ENCODE data around the gene KLHL26. TPM values are rescaled to one million over a fixed set of nuclear protein-coding genes. Genes with fewer than 3 reads are reported as not detected.

The KLHL26 gene
- polyA plus RNA-seq, 1 donor (not counting 4 experiments of a cell fraction or from before 2014, with no cell fraction given) = 0.68 TPM

DNA sequence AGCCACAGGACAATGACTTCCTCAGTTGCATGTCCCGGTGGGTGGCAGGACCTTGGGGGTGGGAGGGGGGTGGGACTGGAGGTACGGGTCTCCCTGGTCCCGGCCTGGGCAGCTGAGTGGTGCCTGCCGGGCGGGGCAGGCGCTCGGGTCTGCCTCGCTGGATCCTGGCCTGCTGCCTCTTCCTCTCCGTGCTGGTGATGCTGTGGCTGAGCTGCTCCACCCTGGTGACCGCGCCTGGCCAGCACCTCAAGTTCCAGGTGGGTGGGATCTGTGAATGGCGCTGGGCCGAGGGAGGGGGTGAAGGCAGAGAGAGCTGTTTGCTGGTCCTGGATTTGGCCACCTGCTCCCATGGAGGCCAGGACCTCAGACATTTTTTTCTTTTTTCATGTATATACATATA lies 18.6 kb upstream of the KLHL26 start:
- Histone ChIP-seq H3K27me3 (ENCODE audit: control insufficient read depth, extremely low read depth, insufficient read depth, low read length) (peaks cover 15% of the 10 kb centered on the region), H3K9ac (ENCODE audit: control insufficient read depth, extremely low read depth, insufficient read depth, low read length) (no peak overlapping the region), H3K36me3 (ENCODE audit: control insufficient read depth in 2 of 2, extremely low read depth in 1 of 2, insufficient read depth in 2 of 2, low read length in 2 of 2) (no peaks in the 10 kb centered on the region), H3K27ac (ENCODE audit: control insufficient read depth, insufficient read depth, low read length) (no peak overlapping the region), H4K20me1 (ENCODE audit: control insufficient read depth, extremely low read depth, insufficient read depth, low read length) (no peaks in the 10 kb centered on the region), H3K79me2 (ENCODE audit: control insufficient read depth, insufficient read depth, low read length) (no peaks in the 10 kb centered on the region), H3K9me1 (ENCODE audit: control insufficient read depth, extremely low read depth, insufficient read depth, low read length) (no peaks in the 10 kb centered on the region), H2AFZ (ENCODE audit: control insufficient read depth, low read length) (no peak overlapping the region), H3K4me2 (ENCODE audit: control insufficient read depth, extremely low read depth, insufficient read depth, low read depth, low read length) (no peak overlapping the region), H3K9me3 (ENCODE audit: control insufficient read depth, low read depth, low read length) (no peaks in the 10 kb centered on the region), H3K4me1 (ENCODE audit: control insufficient read depth, extremely low read depth, insufficient read depth, low read length) (no peaks in the 10 kb centered on the region), H3K4me3 (ENCODE audit: control insufficient read depth in 2 of 3, extremely low read depth in 1 of 3, insufficient read depth in 2 of 3, low read depth in 1 of 3, low read length in 3 of 3) (no peak overlapping the region)
- FAIRE-seq (no peak), DNase-seq (ENCODE audit: low read depth, low spot score) (no peak)
- dilution Hi-C loops (cut with MboI; ENCODE audit: extremely low pct_ligation_motif_present, low sequenced_read_pairs) = no loop called here
- TF ChIP-seq, protein P1, sequence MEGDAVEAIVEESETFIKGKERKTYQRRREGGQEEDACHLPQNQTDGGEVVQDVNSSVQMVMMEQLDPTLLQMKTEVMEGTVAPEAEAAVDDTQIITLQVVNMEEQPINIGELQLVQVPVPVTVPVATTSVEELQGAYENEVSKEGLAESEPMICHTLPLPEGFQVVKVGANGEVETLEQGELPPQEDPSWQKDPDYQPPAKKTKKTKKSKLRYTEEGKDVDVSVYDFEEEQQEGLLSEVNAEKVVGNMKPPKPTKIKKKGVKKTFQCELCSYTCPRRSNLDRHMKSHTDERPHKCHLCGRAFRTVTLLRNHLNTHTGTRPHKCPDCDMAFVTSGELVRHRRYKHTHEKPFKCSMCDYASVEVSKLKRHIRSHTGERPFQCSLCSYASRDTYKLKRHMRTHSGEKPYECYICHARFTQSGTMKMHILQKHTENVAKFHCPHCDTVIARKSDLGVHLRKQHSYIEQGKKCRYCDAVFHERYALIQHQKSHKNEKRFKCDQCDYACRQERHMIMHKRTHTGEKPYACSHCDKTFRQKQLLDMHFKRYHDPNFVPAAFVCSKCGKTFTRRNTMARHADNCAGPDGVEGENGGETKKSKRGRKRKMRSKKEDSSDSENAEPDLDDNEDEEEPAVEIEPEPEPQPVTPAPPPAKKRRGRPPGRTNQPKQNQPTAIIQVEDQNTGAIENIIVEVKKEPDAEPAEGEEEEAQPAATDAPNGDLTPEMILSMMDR (optimal IDR thresholded peaks at IDR 0.05 in 1 of 3, IDR thresholded peaks at IDR 0.05 in 1 of 3, conservative IDR thresholded peaks at IDR 0.05 in 1 of 3; ENCODE audit: extremely low read depth in 1 of 3, insufficient read depth in 2 of 3, low read length in 3 of 3) = no peak
- no peak for TF ChIP-seq EZH2 (IDR thresholded peaks at IDR 0.05; ENCODE audit: low read length)

DNA sequence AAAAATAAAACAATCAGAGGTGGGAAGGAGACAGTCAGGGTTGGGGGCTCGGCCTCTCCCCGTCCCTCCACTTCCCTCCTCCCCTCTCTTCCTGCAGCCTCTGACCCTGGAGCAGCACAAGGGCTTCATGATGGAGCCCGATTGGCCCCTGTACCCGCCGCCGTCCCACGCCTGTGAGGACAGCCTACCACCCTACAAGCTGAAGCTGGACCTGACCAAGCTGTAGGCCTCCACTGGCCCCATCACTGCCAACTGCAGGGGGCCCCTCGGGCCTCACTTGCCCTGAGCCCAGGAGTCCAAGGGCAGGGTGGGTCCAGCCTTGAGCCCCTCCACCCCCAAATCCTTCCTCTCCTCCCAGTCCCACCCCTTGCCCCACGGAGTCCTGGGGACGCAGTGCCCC lies 16.5 kb upstream of the KLHL26 start:
- no peaks in the 10 kb centered on the region for H3K36me3 ChIP-seq (ENCODE audit: control insufficient read depth in 2 of 2, extremely low read depth in 1 of 2, insufficient read depth in 2 of 2, low read length in 2 of 2)
- H3K27ac ChIP-seq (ENCODE audit: control insufficient read depth, insufficient read depth, low read length) = no peak overlapping the region
- no peak overlapping the region for H3K4me2 ChIP-seq (ENCODE audit: control insufficient read depth, extremely low read depth, insufficient read depth, low read depth, low read length)
- H3K9me1 ChIP-seq (ENCODE audit: control insufficient read depth, extremely low read depth, insufficient read depth, low read length) = no peaks in the 10 kb centered on the region
- TF ChIP-seq EZH2 (IDR thresholded peaks at IDR 0.05; ENCODE audit: low read length) = no peak
- TF ChIP-seq, protein P1 (optimal IDR thresholded peaks at IDR 0.05 in 1 of 3, IDR thresholded peaks at IDR 0.05 in 1 of 3, conservative IDR thresholded peaks at IDR 0.05 in 1 of 3; ENCODE audit: extremely low read depth in 1 of 3, insufficient read depth in 2 of 3, low read length in 3 of 3) = no peak
- no peaks in the 10 kb centered on the region for H4K20me1 ChIP-seq (ENCODE audit: control insufficient read depth, extremely low read depth, insufficient read depth, low read length)
- H3K27me3 ChIP-seq (ENCODE audit: control insufficient read depth, extremely low read depth, insufficient read depth, low read length) = no peaks in the 10 kb centered on the region
- DNase-seq (ENCODE audit: low read depth, low spot score) (no peak), FAIRE-seq (no peak)
- no peak overlapping the region for H2AFZ ChIP-seq (ENCODE audit: control insufficient read depth, low read length)
- no peaks in the 10 kb centered on the region for H3K9me3 ChIP-seq (ENCODE audit: control insufficient read depth, low read depth, low read length)
- no peak overlapping the region for H3K4me3 ChIP-seq (ENCODE audit: control insufficient read depth in 2 of 3, extremely low read depth in 1 of 3, insufficient read depth in 2 of 3, low read depth in 1 of 3, low read length in 3 of 3)
- H3K79me2 ChIP-seq (ENCODE audit: control insufficient read depth, insufficient read depth, low read length) = no peaks in the 10 kb centered on the region
- dilution Hi-C loops (cut with MboI; ENCODE audit: extremely low pct_ligation_motif_present, low sequenced_read_pairs) = no loop called here
- no peak overlapping the region for H3K9ac ChIP-seq (ENCODE audit: control insufficient read depth, extremely low read depth, insufficient read depth, low read length)
- H3K4me1 ChIP-seq (ENCODE audit: control insufficient read depth, extremely low read depth, insufficient read depth, low read length) = no peaks in the 10 kb centered on the region
